ENCODE results near the gene NRXN2. TPM values are rescaled to one million over a fixed set of nuclear protein-coding genes. Genes with fewer than 3 reads are reported as not detected.
"Not testable (repeated sequence)": the region's sequence is repeated elsewhere in the genome, so short reads cannot be mapped to it uniquely, and the experiment has no call there.

The NRXN2 gene
- total and polyA plus RNA-seq, 2 of the 13 experiments (the other 11 are each of a cell fraction or from before 2014, with no cell fraction given): not detected

DNA sequence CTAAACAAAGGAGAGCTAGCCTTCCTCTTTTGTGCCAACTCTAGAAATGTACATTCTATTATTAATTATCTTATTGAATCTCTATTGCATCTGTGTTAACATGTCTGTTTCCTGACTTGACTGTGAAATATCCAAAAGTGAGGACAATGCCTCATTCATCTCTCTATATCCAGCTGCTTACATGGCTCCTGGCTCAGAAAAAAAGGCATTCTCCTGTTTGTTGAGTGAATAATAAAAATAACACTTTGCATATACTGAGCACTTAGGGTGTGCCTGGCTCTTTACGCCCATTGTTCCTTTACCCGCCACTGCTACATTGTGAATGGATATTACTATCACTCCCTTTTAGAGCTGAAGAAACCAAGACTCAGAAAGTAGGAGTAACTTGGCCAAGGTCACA lies 19.9 kb downstream of the NRXN2 start:
- FAIRE-seq (no peak), DNase-seq (ENCODE audit: low spot score) (no peak), ATAC-seq (no peak)
- Histone ChIP-seq H3K27me3 (ENCODE audit: control insufficient read depth in 1 of 2, insufficient read depth in 2 of 2, low read length in 2 of 2) (peaks cover 3 to 42% of the 10 kb centered on the region in 2 experiments), H3K9me3 (ENCODE audit: low read length) (no peaks in the 10 kb centered on the region), H3K4me2 (ENCODE audit: low read depth, low read length) (no peak overlapping the region), H3K4me3 (replicated peaks in 1 of 3; ENCODE audit: insufficient read depth in 1 of 3, low read depth in 2 of 3, low read length in 3 of 3) (no peak overlapping the region), H3K36me3 (replicated peaks in 1 of 2; ENCODE audit: control insufficient read depth in 1 of 2, insufficient read depth in 2 of 2, low read length in 2 of 2) (no peaks in the 10 kb centered on the region), H3K27ac (ENCODE audit: extremely low read length, insufficient read depth, low read length) (no peak overlapping the region), H3K4me1 (ENCODE audit: insufficient read depth, low read length) (no peaks in the 10 kb centered on the region), H4K20me1 (ENCODE audit: insufficient read depth, low read length) (no peaks in the 10 kb centered on the region), H2AFZ (ENCODE audit: low read length) (no peak overlapping the region), H3K79me2 (ENCODE audit: insufficient read depth, low read length) (no peaks in the 10 kb centered on the region), H3K9ac (ENCODE audit: insufficient read depth, low read depth, low read length) (no peak overlapping the region)
- ChIA-PET CTCF (ENCODE audit: low intra/inter-chr PET ratio, low total read pairs) (no interaction called here), POLR2A (interaction anchor here (0.6 kb wide), 1 partner anchor 55 kb away, joined by 3 read pairs; no protein-coding TSS in a partner anchor)
- 58% methylated on average over 2 of the region's 2 CpGs for WGBS (ENCODE audit: low lambda C conversion rate)
- in situ Hi-C loops (cut with HindIII; ENCODE audit: extremely low pct_ligation_motif_present, low pct_unique_long_range_greater_than_20kb) (no loop called here), intact Hi-C loops (cut with micrococcal nuclease; ENCODE audit: unreplicated experiment) (no loop called here)
- TF ChIP-seq DPF2 (CRISPR knock-in tag; IDR thresholded peaks at IDR 0.05; ENCODE audit: borderline replicate concordance, low read depth) (no peak), TGIF2 (CRISPR knock-in tag; IDR thresholded peaks at IDR 0.05) (no peak), ZNF3 (CRISPR knock-in tag; IDR thresholded peaks at IDR 0.05) (0 out of 2 replicates have a peak, but pooled peaks have one; percentile 36), FOXP1 (IDR thresholded peaks at IDR 0.05) (no peak), FOXP1 (CRISPR knock-in tag; IDR thresholded peaks at IDR 0.05) (no peak), ZNF883 (CRISPR knock-in tag; IDR thresholded peaks at IDR 0.05; ENCODE audit: not compliant biosample characterization) (no peak), ZZZ3 (CRISPR knock-in tag; IDR thresholded peaks at IDR 0.05; ENCODE audit: borderline replicate concordance) (no peak)
- TF ChIP-seq, protein P1, sequence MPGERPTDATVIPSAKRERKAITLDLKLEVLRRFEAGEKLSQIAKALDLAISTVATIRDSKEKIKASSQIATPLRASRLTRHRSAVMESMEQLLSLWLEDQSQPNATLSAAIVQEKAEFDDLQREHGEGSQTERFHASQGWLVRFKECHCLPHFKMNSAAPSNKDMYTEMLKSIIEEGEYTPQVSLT (CRISPR knock-in tag; IDR thresholded peaks at IDR 0.05; ENCODE audit: borderline replicate concordance, low read depth): no peak
- TF ChIP-seq, protein P2, sequence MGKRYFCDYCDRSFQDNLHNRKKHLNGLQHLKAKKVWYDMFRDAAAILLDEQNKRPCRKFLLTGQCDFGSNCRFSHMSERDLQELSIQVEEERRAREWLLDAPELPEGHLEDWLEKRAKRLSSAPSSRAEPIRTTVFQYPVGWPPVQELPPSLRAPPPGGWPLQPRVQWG (CRISPR knock-in tag; IDR thresholded peaks at IDR 0.05; ENCODE audit: borderline replicate concordance, low read depth): no peak
- no TSS peak for BruUV-seq (replicated peaks)

DNA sequence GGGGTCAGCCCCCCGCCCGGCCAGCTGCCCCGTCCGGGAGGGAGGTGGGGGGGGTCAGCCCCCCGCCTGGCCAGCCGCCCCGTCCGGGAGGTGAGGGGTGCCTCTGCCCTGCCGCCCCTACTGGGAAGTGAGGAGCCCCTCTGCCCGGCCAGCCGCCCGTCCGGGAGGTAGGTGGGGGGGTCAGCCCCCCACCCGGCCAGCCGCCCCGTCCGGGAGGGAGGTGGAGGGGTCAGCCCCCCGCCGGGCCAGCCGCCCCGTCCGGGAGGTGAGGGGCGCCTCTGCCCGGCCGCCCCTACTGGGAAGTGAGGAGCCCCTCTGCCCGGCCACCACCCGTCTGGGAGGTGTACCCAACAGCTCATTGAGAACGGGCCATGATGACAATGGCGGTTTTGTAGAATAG lies 21.0 kb downstream of the NRXN2 start:
- FAIRE-seq; CTCF ChIA-PET (ENCODE audit: low intra/inter-chr PET ratio, low total read pairs): not testable (repeated sequence)

More for the DNA sequence above, 21.0 kb downstream of the NRXN2 start:
- BruUV-seq (replicated peaks); ATAC-seq; intact Hi-C loops (cut with micrococcal nuclease; ENCODE audit: unreplicated experiment); H3K27ac ChIP-seq (ENCODE audit: extremely low read length, insufficient read depth, low read length); H4K20me1 ChIP-seq (ENCODE audit: insufficient read depth, low read length); DNase-seq (ENCODE audit: low spot score); H3K9me3 ChIP-seq (ENCODE audit: low read length); POLR2A ChIA-PET; H3K79me2 ChIP-seq (ENCODE audit: insufficient read depth, low read length); H3K4me2 ChIP-seq (ENCODE audit: low read depth, low read length); H3K4me3 ChIP-seq (replicated peaks in 1 of 3; ENCODE audit: insufficient read depth in 1 of 3, low read depth in 2 of 3, low read length in 3 of 3); in situ Hi-C loops (cut with HindIII; ENCODE audit: extremely low pct_ligation_motif_present, low pct_unique_long_range_greater_than_20kb); H3K36me3 ChIP-seq (replicated peaks in 1 of 2; ENCODE audit: control insufficient read depth in 1 of 2, insufficient read depth in 2 of 2, low read length in 2 of 2); H3K4me1 ChIP-seq (ENCODE audit: insufficient read depth, low read length); H3K9ac ChIP-seq (ENCODE audit: insufficient read depth, low read depth, low read length); H2AFZ ChIP-seq (ENCODE audit: low read length): not testable (repeated sequence)
- peaks cover 3 to 50% of the 10 kb centered on the region in 2 experiments for H3K27me3 ChIP-seq (ENCODE audit: control insufficient read depth in 1 of 2, insufficient read depth in 2 of 2, low read length in 2 of 2)
- 54% methylated on average over 11 of the region's 29 CpGs for WGBS (ENCODE audit: low lambda C conversion rate)
